ENCODE results near the gene TTLL11.

DNA sequence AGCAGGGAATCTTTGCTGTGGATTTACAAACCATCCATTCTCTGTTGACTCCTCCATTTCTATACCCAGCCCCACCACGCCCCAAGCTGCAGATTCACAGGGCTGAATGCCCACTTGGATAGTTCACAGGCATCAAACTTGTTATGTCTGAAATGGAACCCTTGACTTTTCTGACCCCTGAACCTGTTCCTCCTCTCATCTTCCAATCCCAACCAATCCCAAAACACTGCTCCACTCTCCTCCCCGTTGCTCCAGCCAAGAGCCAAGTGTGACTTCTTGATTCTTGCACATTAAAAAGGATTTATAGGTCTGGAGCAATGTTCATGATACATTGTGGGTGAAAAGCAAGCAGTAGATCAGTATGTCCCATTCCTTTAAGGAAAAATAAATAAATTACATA, 296.0 kb downstream of the TTLL11 start:
- TF ChIP-seq MXI1 (conservative IDR thresholded peaks at IDR 0.05; ENCODE audit: poor library complexity, severe bottlenecking) = no peak
- TF ChIP-seq, protein P1, sequence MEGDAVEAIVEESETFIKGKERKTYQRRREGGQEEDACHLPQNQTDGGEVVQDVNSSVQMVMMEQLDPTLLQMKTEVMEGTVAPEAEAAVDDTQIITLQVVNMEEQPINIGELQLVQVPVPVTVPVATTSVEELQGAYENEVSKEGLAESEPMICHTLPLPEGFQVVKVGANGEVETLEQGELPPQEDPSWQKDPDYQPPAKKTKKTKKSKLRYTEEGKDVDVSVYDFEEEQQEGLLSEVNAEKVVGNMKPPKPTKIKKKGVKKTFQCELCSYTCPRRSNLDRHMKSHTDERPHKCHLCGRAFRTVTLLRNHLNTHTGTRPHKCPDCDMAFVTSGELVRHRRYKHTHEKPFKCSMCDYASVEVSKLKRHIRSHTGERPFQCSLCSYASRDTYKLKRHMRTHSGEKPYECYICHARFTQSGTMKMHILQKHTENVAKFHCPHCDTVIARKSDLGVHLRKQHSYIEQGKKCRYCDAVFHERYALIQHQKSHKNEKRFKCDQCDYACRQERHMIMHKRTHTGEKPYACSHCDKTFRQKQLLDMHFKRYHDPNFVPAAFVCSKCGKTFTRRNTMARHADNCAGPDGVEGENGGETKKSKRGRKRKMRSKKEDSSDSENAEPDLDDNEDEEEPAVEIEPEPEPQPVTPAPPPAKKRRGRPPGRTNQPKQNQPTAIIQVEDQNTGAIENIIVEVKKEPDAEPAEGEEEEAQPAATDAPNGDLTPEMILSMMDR (IDR thresholded peaks at IDR 0.05; ENCODE audit: poor library complexity, severe bottlenecking) = no peak
